Activated CD4-positive, alpha-beta T cell treated with anti-CD3 and anti-CD28 coated beads for 1 hour (primary cell): Measurements from ENCODE around the gene PDZK1.
"Not testable (repeated sequence)": the region's sequence is repeated elsewhere in the genome, so short reads cannot be mapped to it uniquely, and the experiment has no call there.

Experiments
- DNase-seq: peaks from one replicate; pipeline ENCODE4 v3.0.0-alpha.2; 2020

PDZK1 gene

DNA sequence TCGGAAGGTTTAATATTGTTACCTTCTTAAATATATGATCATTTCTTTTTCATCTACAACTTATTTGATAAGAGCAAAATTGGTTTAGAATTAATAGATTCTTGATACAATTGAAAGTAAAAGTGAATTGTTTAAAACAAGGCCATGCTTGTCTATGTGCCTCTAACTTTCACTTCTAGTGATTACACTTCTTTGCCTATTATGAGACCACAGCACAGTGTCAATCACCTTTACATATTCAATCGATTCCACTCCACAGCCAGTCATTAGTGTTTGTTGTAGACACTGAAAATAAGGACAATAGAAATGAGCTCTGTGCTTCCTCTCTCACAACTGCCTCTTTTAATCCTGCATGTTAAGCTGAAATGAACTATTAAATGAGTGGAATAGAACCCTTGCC, 65.3 kb downstream of the PDZK1 start:
- DNase-seq = not testable (repeated sequence)

DNA sequence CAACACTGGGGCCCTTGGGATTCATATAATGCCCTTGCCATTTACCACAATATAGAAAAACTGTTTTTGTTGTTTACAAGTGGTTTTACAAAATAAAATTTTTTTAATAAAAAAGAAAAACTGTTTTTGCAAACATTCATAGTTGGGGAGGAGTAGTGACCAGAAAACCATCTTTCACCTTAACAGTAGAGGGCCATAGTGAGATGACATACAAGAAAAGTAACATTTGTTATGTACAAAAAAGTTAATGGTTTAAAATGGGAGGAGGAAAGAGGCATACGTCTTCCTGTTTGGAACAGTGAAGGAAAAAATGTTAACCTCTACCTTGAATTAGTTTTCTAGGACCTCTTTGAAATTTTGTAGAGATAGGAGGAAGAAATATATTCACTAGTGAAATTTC, 70.9 kb downstream of the PDZK1 start:
- DNase-seq = not testable (repeated sequence)

DNA sequence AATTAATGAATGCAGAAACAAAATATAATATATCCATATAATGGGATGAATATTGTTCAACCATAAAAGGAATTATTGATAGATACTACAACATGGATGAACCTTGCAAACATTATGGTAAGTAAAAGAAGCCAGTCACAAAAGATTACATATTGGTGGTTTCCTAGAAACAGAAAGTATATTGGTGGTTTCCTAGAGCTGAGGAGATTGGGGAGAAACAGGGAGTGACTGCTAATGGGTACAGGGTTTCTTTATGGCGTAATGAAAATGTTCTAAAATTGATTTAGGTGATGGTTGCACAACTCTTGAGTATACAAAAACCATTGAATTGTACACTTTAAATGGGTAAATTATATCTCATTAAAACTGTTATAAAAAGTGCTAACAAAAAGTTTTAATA, 85.0 kb downstream of the PDZK1 start:
- not testable (repeated sequence) for DNase-seq
